H1 (cell line): Measurements from ENCODE around the gene USH2A. TPM values are rescaled to one million over a fixed set of nuclear protein-coding genes. Genes with fewer than 3 reads are reported as not detected.

ENCODE experiments used
- HDAC6 ChIP-seq: IDR thresholded peaks from one replicate; pipeline ENCODE4 v1.7.1; 2012; ENCODE audit warnings: low read depth, mild to moderate bottlenecking, inconsistent platforms, low read length, moderate library complexity
- JUND ChIP-seq: IDR thresholded peaks from 2 replicates; pipeline ENCODE4 v1.6.1; 2011; ENCODE audit warnings: mild to moderate bottlenecking, improper control_type of control experiment, low read length
- PHF8 ChIP-seq: fragments of 200-600 bp; sonication (generic); conservative IDR thresholded peaks from 2 replicates; pipeline ENCODE4 v1.7.1; 2012; ENCODE audit warnings: low read depth, mild to moderate bottlenecking, inconsistent platforms, low read length, moderate library complexity
- polyA plus RNA-seq, 7 experiments: library from polyadenylated mRNA; depleted of rRNA in 3 of 7; stranded (reverse) in 5 of 7; unstranded in 2 of 7; fragments of >200 nt in 5 of 7; fragments of 200-250 nt in 2 of 7; gene quantifications; 1 replicate in 5 of 7; 2 replicates in 1 of 7; 4 replicates in 1 of 7; pipeline versions ENCODE4 v1.2.1 to v1.2.3, GENCODE V29; 2011 to 2013; ENCODE audit warnings: missing spikeins in 2 of 7, mixed read lengths in 2 of 7
- total RNA-seq: library from RNA; stranded (reverse); fragmentation: NEBNext Ultra II Directional; extraction: Animal tissue kit (Norgen Biotek cat#: 25700); gene quantifications from 2 replicates; pipeline ENCODE4 v1.2.1, GENCODE V29; 2021

The USH2A gene
- total and polyA plus RNA-seq, 2 of the 8 experiments (the other 6 are each of a cell fraction or from before 2014, with no cell fraction given), result 0.02 to 0.17 TPM

DNA sequence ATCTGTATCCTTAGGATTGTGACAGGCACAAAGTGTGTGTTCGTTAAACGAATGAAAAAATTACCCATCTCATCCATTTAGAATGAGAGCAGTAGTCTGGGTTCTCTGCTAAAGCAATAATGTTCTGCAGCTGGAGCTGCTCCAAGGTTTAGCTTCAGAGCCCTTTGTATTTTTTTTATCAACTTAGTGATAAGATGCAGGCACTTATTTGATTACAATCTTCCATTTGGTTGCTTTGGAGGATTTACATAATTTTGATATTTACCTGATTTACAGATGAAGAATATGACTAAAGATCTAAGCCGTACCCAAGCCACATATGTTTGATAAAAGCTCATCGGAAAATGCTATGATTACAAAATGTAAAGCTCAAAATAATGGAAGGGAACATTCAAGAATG is 654.9 kb downstream of the USH2A start (continued):
- no peak for TF ChIP-seq JUND
- no peak for TF ChIP-seq PHF8
- TF ChIP-seq HDAC6, result no peak
